Fibroblast of mammary gland (primary cell): Measurements from ENCODE around the gene TRAF3.
"Not testable (repeated sequence)": the region's sequence is repeated elsewhere in the genome, so short reads cannot be mapped to it uniquely, and the experiment has no call there.

Experiments used
- DNase-seq: peaks from one replicate; pipeline ENCODE4 v3.0.0-alpha.2; 2010; ENCODE audit warnings: low read depth
- H3K4me3 ChIP-seq: 2 replicates; pipeline ENCODE4 v1.5.1; 2011; ENCODE audit warnings: low read depth, mild to moderate bottlenecking, low read length, moderate library complexity; ENCODE audit not compliant: control insufficient read depth
- TF ChIP-seq, protein P1 (sequence below): conservative IDR thresholded peaks from 2 replicates; pipeline ENCODE4 v1.5.1; 2011; ENCODE audit warnings: low read depth, low read length, inconsistent platforms; ENCODE audit not compliant: control insufficient read depth, insufficient read depth

Gene TRAF3

DNA sequence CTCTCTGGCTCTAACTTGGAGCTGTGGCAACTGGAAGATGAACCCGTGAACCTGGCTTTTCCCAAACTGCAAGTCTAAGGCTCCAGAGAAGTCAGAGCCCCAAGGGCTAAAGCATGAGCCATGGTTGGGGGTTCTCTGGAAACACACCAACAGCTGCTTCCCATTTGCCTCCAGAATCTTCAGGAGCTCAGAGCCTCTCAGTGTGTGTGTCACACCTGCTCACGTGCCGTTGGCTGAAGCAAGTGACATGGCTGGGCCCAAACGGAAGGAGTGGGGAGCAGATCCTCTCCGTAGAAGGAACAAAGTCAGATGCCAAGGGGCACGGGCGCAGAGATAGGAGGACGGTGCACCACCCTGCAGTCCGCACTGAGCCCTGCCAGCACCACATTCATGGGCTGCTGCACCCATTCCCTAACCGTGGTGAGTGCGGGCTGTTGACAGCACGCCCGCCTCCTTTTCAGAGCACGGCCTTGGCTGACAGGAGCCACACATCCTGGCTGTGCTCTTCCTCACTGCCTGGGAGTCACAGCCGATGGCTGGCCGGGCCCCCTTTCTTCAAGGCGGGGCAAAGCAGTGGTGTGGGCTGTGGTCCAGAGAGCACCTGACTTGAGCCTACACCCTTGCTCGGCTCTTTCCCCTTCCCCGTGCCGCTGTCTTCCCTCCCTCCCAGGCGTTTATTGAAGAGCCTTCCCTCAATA is 16.6 kb upstream of the TRAF3 start:
- TF ChIP-seq, protein P1, sequence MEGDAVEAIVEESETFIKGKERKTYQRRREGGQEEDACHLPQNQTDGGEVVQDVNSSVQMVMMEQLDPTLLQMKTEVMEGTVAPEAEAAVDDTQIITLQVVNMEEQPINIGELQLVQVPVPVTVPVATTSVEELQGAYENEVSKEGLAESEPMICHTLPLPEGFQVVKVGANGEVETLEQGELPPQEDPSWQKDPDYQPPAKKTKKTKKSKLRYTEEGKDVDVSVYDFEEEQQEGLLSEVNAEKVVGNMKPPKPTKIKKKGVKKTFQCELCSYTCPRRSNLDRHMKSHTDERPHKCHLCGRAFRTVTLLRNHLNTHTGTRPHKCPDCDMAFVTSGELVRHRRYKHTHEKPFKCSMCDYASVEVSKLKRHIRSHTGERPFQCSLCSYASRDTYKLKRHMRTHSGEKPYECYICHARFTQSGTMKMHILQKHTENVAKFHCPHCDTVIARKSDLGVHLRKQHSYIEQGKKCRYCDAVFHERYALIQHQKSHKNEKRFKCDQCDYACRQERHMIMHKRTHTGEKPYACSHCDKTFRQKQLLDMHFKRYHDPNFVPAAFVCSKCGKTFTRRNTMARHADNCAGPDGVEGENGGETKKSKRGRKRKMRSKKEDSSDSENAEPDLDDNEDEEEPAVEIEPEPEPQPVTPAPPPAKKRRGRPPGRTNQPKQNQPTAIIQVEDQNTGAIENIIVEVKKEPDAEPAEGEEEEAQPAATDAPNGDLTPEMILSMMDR: no peak
- DNase-seq: no peak
- H3K4me3 ChIP-seq: no peak overlapping the region

DNA sequence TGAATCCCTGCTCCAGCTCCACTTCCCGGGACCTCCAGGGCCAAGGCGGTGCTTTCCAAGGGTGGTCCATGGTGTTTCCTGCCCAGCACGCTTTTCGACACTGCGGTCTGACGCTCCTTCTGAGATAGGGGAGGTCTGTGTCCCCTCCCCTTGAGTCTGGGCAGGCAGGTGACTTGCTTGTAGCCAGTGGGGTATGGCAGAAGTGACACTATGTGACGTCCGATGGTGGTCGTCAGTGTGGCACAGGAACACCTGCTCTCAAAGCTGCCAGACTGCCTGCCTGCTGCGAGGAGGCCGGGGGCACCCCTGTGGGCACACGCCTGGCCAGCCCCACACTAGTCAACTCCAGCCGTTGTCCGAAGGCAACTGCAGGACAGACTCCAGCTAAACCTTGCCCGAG is 16.0 kb upstream of the TRAF3 start:
- no peak for DNase-seq
- H3K4me3 ChIP-seq: no peak overlapping the region
- TF ChIP-seq, protein P1: no peak

DNA sequence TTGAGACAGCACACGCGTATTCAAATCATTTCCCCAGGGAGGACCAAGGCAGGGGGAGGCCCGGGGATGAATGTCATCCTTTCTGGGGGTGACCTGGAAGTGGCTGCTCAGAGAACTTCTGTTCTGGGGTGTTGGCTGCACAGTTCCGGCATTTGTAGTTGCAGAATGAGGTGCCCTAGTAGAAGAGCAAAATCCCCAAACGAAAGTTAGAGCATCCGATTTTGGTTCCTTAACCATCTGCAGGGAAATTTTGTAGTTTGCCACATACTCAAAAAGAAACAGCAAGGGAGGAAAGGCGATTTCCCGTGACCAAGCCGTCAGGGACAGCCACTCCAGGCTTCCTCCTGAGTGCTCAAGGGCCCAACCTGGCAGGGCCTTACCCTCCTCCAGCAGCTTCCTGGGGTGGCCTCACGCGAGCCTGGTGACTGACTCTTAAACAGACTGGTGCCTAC is 13.0 kb upstream of the TRAF3 start:
- no peak overlapping the region for H3K4me3 ChIP-seq
- DNase-seq: no peak
- TF ChIP-seq, protein P1: no peak

DNA sequence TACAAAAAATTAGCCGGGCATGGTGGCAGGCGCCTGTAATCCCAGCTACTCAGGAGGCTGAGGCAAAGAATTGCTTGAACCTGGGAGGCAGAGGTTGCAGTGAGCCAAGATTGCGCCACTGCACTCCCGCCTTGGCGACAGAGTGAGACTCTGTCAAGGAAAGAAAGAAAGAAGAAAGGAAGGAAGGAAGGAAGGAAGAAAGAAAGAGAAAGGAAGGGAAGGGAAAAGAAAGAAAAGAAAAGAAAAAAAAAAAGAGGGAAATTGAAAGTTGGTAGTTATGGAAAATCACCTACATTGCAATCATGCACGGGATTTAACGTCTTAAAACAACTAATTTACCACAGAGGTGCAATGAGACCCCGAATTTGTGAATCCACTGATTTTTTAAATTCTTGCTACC is 11.5 kb upstream of the TRAF3 start:
- not testable (repeated sequence) for DNase-seq, H3K4me3 ChIP-seq

DNA sequence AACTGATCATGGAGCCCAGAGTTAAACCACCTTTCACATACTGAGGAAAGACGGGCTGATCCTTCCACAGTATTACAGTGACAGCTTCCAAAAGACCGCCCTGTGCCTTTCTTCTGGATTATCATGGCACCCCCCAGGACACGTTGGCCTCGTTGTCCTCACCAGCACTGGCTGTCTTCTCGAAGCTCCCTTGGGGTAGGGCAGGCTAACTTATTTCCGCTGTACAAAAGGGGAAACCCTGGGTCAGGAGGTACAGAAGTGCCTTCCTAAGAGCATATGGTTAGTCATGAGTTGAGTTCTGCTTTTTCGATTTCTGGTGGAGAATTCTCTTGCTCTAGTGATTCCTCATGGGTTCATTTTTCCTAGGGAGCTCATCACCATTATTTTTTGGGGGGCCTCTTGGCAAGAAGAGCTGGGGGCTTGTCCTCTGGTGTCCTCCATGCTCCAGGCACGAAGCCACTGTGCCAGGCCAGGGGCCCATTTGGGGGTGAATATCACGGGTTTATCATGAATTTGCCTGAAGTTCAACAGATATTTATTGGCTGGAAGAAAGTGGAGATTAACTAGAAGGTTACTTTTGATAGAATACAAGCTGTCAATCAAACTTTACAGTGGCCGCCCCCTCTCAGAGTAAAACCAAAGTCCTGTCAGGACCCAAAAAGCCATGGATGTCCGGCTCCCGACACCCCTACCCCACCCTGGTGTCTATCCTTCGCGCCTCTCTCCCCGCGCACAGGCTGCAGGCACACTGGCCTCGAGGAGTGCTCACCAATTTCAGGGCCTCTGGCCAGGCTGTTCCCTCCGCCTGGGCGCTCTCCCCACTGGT is 8.8 kb upstream of the TRAF3 start:
- DNase-seq: no peak
- no peak overlapping the region for H3K4me3 ChIP-seq
- TF ChIP-seq, protein P1: no peak

DNA sequence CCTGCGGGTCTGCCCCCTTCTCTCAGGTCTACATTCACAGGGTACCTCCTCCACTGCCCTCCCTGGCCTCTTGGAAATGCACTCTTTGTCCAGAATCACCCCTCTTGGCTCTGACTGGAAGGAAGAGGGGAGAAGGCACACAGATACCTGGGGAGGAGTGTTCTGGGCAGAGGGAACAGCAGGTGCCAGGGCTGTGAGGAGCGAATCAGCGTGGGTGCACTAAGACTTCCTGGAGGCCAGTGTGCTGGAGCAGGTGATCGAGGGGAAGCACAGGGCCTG is 8.3 kb upstream of the TRAF3 start:
- DNase-seq: no peak
- no peak overlapping the region for H3K4me3 ChIP-seq
- TF ChIP-seq, protein P1: no peak
